ENCODE measurements around the gene GNG7.

GNG7 gene

GRCh38 chr19:2553510-2553909 is 149.0 kb downstream of the GNG7 start:
- Histone ChIP-seq H3K9ac (ENCODE audit: low read depth, low read length) (no peak overlapping the region), H3K4me1 (ENCODE audit: insufficient read depth, low read length) (peaks cover 29% of the 10 kb centered on the region), H4K20me1 (ENCODE audit: insufficient read depth, low read length) (no peaks in the 10 kb centered on the region), H3K79me2 (ENCODE audit: insufficient read depth, low read length) (no peaks in the 10 kb centered on the region), H3K27ac (ENCODE audit: low read length) (no peak overlapping the region), H3K36me3 (ENCODE audit: insufficient read depth, low read length) (no peaks in the 10 kb centered on the region), H3K4me2 (ENCODE audit: insufficient read depth, low read length) (peak overlapping the region; percentile 57; the same call in 1 of the 2 replicates), H3K27me3 (ENCODE audit: insufficient read depth, low read length, poor library complexity) (no peaks in the 10 kb centered on the region), H2AFZ (ENCODE audit: low read depth, low read length) (no peak overlapping the region), H3K9me3 (ENCODE audit: insufficient read depth, low read length, severe bottlenecking) (no peaks in the 10 kb centered on the region), H3K4me3 (ENCODE audit: low read depth in 1 of 2, low read length in 2 of 2) (no peak overlapping the region)
- TF ChIP-seq CTCF (IDR thresholded peaks at IDR 0.05; ENCODE audit: borderline replicate concordance, extremely low read depth, low read length, poor library complexity, severe bottlenecking) (no peak), EZH2 (IDR thresholded peaks at IDR 0.05; ENCODE audit: borderline replicate concordance, low read depth, low read length, severe bottlenecking) (no peak)
- DNase-seq: no peak
- no peak for ATAC-seq (ENCODE audit: insufficient read depth, low read depth)

DNA sequence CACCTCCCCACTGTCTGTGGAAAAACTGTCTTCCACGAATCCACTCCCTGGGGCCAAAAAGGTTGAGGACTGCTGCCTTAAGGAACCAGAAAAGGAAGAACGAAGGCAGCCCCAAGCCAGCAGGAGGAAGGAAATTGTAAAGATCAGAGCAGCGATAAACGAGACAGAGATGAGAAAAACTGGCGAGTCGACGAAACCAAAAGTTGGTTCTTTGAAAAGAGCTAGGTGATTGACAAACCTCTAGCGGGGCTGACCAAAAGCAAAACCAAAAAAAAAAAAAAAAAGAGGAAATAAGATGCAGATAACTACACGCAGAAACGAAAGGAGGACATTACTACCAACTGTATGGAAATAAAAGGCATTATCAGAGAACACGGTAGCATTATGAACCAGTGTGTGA is 149.6 kb downstream of the GNG7 start:
- Histone ChIP-seq H2AFZ (ENCODE audit: low read depth, low read length) (no peak overlapping the region), H4K20me1 (ENCODE audit: insufficient read depth, low read length) (no peaks in the 10 kb centered on the region), H3K27ac (ENCODE audit: low read length) (peak overlapping the region; percentile 41), H3K4me3 (ENCODE audit: low read depth in 1 of 2, low read length in 2 of 2) (peak overlapping the region in 1 of 2 experiments; percentile 33; a peak in 2 of 4 replicates), H3K79me2 (ENCODE audit: insufficient read depth, low read length) (no peaks in the 10 kb centered on the region), H3K9me3 (ENCODE audit: insufficient read depth, low read length, severe bottlenecking) (no peaks in the 10 kb centered on the region), H3K4me2 (ENCODE audit: insufficient read depth, low read length) (peak overlapping the region; percentile 57), H3K27me3 (ENCODE audit: insufficient read depth, low read length, poor library complexity) (no peaks in the 10 kb centered on the region), H3K4me1 (ENCODE audit: insufficient read depth, low read length) (peaks cover 29% of the 10 kb centered on the region), H3K9ac (ENCODE audit: low read depth, low read length) (no peak overlapping the region), H3K36me3 (ENCODE audit: insufficient read depth, low read length) (no peaks in the 10 kb centered on the region)
- no peak for TF ChIP-seq CTCF (IDR thresholded peaks at IDR 0.05; ENCODE audit: borderline replicate concordance, extremely low read depth, low read length, poor library complexity, severe bottlenecking)
- TF ChIP-seq EZH2 (IDR thresholded peaks at IDR 0.05; ENCODE audit: borderline replicate concordance, low read depth, low read length, severe bottlenecking): no peak
- ATAC-seq (ENCODE audit: insufficient read depth, low read depth) (peak; percentile 84), DNase-seq (peak; percentile 80)

DNA sequence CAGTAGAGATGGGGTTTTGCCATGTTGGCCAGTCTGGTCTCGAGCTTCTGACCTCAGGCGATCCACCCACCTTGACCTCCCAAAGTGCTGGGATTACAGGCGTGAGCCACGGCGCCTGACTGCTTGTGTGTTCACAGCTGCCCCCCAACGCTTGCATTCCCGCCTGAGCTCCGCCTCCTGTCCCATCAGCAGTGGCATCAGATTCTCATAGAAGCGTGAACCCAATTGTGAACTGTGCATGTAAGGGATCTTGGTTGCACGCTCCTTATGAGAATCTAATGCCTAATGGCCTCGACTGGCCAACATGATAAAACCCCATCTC is 150.7 kb downstream of the GNG7 start:
- Histone ChIP-seq H3K27ac (ENCODE audit: low read length) (peak overlapping the region; percentile 41; the same call in 1 of the 2 replicates), H4K20me1 (ENCODE audit: insufficient read depth, low read length) (no peaks in the 10 kb centered on the region), H3K9ac (ENCODE audit: low read depth, low read length) (no peak overlapping the region), H2AFZ (ENCODE audit: low read depth, low read length) (no peak overlapping the region), H3K27me3 (ENCODE audit: insufficient read depth, low read length, poor library complexity) (no peaks in the 10 kb centered on the region), H3K36me3 (ENCODE audit: insufficient read depth, low read length) (no peaks in the 10 kb centered on the region), H3K4me3 (ENCODE audit: low read depth in 1 of 2, low read length in 2 of 2) (no peak overlapping the region), H3K9me3 (ENCODE audit: insufficient read depth, low read length, severe bottlenecking) (no peaks in the 10 kb centered on the region), H3K4me2 (ENCODE audit: insufficient read depth, low read length) (0 out of 2 replicates have a peak overlapping the region, but pooled peaks have one; percentile 21), H3K79me2 (ENCODE audit: insufficient read depth, low read length) (no peaks in the 10 kb centered on the region), H3K4me1 (ENCODE audit: insufficient read depth, low read length) (peaks cover 29% of the 10 kb centered on the region)
- TF ChIP-seq CTCF (IDR thresholded peaks at IDR 0.05; ENCODE audit: borderline replicate concordance, extremely low read depth, low read length, poor library complexity, severe bottlenecking) (no peak), EZH2 (IDR thresholded peaks at IDR 0.05; ENCODE audit: borderline replicate concordance, low read depth, low read length, severe bottlenecking) (no peak)
- ATAC-seq (ENCODE audit: insufficient read depth, low read depth) (no peak), DNase-seq (no peak)
